GM11168 (cell line): ENCODE data around the gene ALG3.

Source experiments
- in situ Hi-C: fragments of 300-500 bp; cut with MboI; formaldehyde crosslinking; loops from one replicate; pipeline ENCODE4 v1.12.0; 2022; ENCODE audit warnings: low sequenced_read_pairs; ENCODE audit not compliant: unreplicated experiment

ALG3 gene

GRCh38 chr3:184203526-184203925, 45.2 kb downstream of the ALG3 start:
- in situ Hi-C loops, result no loop called here

DNA sequence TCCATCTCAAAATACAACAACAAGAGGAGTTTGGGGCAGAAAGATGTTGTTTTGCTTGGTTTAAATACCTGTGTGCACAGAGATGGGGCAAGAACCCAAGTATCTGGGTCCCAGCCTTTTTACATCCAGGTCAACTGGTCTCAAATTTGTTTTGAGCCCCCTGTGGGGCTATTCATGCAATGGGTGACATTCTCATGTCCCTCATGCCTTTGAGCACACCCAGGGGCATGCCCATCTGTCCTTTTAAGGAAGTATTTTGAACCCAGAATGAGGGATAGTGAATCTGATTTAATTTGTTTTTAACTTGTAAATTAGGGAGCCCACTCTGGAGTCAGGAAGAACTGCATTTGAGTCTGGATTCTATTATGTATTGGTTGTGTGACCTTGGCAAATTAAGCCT, 47.9 kb downstream of the ALG3 start:
- in situ Hi-C loops, result no loop called here

GRCh38 chr3:184198509-184198908, 50.3 kb downstream of the ALG3 start:
- in situ Hi-C loops, result no loop called here

DNA sequence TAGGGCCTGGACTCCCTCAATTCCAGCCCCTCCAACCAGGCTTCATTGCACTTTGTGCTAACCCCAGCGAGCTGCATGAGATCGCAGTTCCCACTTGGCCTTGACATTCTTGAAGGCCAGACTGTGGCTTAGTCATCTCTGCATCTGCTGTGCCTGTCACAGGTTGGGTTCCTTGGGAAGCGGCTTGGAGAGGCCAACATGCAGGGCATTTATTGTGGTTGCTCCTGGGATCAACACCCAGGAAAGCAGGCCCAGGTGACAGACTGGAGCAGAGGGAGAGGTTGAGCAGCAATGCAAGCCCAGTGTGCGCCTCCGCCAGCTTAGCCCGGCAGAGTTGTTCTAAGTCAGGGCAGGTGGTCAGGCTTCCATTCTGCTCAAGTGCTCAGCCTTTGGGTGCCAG, 52.2 kb downstream of the ALG3 start:
- in situ Hi-C loops, result no loop called here

GRCh38 chr3:184193991-184194539, 54.7 kb downstream of the ALG3 start:
- in situ Hi-C loops, result no loop called here

DNA sequence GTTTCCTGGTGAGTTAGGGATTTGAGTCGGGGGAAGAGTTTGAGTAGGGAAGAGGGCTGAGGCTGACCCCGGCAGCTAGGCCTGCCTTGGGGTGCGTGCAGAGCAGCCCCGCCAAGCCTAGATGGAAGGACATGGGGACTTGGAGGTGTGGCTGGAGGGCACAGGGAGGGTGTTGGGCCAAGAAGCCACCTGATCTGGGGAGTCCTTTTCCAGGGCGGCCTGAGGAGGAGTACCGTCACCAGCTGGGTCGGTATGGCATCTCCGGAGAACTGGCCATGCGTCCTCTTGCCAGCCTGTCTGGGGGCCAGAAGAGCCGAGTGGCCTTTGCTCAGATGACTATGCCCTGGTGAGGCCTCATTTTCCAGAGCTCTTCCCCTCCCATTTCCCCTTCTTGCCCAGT, 55.9 kb downstream of the ALG3 start:
- in situ Hi-C loops, result no loop called here
